DMS 273 treated with DMSO at 0.1 percent for 48 hours (cell line): Measurements from ENCODE around the gene ANKRD31.
"Not testable (repeated sequence)": the region's sequence is repeated elsewhere in the genome, so short reads cannot be mapped to it uniquely, and the experiment has no call there.

Experiments used
- DNase-seq: peaks from one replicate; lab custom pipeline; 2025; lab: John Stamatoyannopoulos, UW

Gene ANKRD31, protein sequence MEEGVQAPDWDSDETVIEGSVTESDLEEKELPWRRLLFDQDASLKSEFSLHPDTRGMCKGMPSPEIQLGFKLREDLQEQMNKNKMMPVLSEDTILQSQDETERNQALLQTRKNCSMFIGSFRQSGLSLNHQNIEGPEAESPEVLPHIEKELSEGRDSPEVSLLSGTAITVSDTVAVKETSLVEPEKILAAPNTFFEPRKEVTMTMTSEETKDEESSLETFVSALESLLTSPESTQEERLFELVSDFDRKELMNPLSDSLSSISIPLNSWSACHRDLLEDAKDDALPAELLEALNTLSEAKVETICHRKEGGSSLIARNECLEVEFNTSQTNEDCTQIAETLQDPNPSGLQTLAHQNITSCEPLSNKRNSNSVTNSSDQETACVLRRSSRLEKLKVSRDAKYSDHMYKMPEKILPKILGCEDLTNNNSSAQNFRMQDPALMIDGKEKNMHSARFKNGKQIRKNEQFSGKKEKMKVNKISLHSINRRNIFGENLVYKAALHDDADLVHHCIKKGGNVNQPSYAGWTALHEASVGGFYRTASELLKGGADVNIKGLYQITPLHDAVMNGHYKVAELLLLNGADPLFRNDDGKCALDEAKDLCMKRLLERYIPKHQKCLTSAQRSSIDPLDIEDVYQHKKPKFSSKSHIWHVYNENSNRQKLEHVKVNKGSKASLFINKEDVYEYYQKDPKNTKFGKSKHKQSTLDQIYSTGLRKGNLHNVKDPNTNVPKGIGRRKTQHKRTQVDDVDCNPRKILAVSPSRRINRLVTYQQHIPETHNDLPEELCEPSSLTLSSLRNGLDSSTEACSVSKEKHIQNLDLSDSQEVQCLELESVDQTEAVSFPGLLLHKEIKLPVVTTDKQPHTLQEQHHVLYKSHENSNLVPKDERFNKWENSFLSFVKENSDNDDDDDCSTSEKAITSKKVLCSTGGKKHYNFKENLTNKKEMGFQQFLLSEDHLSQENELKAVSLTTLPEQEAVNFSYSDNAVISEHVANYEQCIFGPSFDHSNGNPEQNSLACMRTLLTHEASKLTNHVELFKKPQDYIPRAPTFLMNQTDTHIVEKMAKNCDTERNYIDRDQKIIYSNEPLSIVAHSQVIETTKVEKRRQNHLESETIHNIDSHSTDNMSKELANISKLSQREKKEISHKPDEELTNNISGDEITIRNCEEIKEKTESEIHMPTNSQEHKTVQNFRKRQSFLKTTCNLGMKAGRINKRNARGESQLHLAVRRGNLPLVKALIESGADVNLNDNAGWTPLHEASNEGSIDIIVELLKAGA (N-terminal part only)

DNA sequence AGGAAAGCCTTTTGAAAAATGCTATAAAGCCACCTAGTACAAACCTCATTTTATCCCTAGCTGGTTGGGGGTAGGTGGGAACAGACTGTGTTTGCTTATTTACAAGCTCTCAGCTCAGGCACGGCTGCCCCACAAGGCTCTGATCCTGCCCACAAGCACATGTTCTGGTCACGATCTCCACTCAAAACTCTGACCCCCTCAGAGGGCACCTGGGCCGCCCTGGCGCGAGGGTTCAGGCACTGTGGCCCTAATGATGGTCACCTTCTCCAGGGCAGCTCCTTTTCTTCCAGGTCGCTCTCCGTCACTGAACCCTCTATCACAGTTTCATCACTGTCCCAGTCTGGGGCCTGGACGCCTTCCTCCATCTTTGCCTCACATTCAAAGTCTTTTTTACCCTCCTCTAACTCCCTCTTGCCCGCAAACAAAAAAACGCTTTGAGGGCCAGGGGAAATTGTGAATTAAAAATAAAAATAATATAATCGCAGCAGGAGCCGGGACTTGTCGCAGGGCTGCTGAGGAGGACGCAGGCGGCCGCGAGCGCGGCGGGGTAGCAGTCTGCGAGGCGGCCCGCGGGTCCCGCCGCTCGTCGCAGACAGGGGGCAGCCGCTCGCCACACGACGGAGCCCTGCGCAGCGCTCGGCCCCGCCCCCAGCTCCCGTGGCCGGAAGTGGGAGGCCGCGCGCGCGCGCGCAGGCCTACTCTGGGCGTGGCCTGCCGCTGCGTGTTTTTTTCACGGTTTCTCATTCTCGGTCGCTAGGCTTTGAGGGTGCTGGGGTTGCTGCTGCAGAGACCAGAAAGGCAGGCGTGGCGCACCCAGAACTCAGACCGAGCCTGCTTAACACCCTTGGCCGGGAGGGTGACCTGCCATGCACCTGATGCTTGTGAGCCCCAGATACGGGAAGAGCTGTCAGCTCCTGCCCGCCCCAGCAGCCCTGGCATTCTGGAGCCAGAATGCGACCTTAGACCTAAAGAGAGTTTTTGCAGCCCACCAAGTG lies at the start of gene ANKRD31:
ANKRD31 (minus strand) TSS at position 557 of the 995 bp plus-strand sequence; CDS start at position 365, 192 bp downstream.
- peak; percentile 41 for DNase-seq

DNA sequence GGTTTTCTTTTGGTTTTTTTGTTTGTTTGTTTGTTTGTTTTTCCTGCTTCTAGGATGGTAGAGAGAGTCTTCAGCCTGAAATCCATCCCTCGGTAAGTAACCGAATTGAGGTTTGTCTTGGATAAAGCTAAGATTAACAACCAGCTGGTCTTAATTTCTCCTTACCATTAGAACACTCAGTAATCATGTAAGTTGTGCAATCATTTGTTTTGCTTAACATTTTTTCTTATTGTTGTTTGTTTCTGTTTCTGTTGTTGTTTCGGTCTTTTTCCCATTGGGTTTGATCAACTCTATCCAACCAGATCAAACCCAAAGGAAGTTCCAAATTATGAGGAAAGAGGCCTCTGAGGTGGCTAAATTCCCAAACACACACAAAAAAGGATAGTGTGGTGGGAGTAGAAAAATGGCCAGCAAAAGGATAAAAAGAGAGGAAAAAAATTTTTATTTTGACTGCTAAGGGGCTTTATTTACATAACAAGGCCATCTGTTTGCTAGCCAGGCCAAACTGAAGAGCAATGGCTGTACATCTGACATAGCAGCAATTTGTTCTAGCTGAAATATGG lies 49.6 kb upstream of the ANKRD31 start:
- no peak for DNase-seq

DNA sequence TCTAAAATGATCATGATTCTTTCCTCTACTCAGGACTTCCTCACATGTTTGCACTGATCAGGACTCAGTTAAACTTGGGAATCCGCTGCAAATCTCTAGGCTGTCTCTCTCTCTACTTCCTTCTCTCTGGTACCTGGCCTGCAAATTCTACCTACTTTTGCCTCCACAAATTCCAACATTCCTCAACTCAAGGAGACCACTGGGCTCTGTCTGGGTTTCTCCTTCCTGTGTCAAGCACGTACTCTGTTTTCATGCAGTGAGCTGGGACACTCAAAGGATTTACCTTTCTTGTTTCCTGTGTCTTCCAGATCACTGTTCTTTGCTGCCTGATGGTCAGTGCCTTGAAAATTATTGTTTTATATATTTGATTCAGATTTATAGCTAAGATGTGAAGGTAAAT lies 45.9 kb upstream of the ANKRD31 start:
- DNase-seq: no peak

DNA sequence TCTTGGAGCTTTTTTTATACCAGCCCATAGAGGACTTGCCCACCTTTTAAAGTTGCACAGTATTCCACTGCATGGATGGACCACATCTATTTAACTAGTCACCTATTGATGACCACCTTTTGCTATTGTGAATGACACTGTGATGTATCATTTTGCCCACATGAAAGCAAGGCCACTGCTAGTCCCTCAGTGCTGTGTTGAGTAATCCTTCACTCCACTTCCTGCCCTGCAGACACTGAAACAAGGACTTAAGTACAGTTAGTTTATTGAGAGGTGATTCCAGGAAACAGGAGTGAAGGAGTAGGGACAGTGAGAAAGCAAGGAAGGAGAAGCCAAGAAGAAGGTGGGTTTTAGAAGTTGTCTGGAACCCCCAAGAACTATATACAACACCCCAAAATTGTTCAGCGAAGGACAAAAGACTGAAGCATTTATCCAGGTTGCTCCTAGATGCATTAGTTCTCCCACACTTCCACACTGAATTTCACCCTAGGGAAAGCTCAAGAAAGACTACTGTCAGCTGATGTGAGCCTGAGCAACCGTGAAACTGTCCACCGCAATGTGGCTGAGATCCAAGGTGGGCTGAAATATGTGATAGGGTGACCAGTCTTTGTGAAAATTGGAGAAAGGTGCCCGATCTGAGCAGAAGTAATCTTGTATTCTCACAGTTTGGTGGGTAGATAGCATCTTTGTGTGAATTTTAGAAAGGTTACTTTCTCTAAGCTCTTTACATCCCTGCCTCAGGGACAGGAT lies 45.2 kb upstream of the ANKRD31 start:
- DNase-seq: no peak

DNA sequence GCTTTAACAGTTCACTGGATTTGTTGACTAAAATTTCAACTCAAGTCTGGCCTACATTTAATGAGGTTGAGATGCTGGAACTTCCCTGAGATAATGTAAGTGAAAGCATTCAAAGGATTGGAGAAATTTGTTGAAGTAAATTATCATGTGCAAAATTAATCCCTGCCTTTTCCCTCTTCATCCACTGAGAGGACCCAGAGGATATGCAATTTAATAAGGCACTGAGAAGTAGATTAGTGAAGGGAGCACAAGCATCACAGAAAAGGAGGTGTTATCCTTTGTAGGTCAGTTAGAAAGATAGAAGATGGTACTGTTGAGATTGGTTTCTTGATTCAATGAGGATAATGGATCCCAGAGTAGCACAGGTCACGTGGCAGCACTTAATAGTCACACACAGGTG lies 42.6 kb upstream of the ANKRD31 start:
- no peak for DNase-seq

DNA sequence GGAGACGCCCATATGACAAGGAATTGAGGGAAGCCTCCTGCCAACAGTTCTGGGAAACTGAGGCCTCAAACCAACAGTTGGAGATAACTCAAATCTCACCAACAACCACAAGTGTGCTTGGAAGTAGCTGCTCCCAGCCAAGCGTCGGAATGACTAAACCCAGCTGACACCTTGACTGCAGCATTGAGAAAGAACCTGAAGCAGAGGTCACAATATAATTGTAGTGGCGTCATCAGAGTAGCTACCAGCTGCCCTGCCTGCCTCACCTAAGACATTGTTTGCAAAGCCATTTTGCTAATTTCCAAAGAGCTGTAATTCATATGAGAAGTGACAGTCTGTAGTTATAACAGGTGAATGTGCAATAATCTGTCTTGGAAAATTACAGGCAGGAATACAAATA lies 40.8 kb upstream of the ANKRD31 start:
- no peak for DNase-seq

DNA sequence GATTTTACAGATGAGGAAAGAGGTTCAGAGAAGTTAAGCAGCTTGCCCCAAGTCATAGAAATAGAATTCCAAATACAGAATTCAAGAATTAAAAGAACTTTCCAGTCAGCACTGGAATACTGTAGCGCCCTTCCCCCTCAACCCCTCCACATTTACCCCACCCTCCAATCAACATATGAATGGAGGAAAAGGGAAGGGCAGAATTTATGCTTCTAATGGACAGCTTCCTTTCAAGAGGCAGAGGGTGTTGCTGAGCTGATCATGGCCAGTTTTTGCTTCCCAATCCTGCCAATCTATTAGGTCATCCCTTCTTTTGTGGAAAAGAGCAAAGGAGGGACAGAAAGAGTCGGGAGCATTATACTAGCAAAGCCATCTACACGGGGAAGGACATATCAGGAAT lies 39.1 kb upstream of the ANKRD31 start:
- no peak for DNase-seq

DNA sequence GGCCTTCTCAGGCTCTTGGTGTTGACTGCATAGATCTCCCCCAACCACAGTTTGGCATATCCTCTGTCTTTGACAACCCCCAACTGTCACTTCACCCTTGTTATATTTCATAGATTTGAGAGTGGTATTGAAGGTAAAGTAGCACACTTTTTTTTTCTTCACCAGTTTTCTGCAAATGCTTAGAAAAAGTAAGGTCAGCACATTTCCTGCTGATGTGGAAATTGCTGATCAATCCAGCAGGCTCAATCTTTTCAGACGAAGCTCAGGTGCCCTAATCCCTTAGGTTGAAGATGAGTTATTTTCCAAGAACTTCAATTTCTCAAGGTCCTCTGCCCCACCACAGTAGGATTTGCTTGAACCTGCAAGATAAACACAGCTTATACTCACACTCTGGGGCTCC lies 38.5 kb upstream of the ANKRD31 start:
- no peak for DNase-seq

DNA sequence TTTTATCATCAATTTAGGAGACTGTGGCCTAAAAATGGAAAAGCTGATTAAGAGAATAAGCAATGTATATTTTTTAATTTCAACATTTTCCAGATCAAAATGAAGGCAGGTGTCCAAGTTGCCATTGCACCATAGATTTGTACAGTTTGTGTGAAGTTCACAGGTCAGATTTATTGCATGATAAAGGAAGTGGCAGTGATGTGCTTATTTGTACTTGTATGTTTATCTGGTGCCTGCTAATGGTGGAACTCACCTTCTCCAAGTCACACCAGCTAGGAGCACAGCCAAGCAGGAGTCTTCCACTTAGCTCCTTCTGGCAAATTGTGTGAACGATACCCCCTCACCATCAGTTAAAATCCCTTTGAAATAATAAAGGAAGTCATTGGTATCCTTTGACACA lies 37.8 kb upstream of the ANKRD31 start:
- no peak for DNase-seq

DNA sequence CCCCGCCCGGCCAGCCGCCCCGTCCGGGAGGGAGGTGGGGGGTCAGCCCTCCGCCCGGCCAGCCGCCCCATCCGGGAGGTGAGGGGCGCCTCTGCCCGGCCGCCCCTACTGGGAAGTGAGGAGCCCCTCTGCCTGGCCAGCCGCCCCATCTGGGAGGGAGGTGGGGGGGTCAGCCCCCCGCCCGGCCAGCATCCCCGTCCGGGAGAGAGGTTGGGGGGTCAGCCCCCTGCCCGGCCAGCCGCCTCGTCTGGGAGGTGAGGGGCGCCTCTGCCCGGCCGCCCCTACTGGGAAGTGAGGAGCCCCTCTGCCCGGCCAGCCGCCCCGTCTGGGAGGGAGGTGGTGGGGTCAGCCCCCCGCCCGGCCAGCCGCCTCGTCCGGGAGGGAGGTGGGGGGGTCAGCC lies 33.9 kb upstream of the ANKRD31 start:
- not testable (repeated sequence) for DNase-seq

DNA sequence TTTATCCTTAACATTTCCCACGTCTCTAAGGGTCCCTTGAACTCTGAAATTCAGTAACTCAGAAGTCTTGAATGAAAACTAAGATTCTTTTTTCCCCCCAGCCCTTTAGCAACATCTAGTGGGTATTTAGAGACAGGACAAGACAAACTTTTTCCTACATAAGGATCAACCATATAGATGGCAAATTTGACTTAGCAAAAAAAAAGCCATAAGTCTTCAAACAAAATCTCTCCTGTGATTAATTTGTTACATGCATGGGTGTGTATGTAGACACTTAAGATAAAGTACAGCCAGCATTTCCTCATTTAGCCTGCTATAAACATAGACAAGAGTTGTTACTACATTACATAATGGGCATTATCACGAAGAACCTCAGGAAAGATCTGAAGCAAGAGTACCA lies 29.1 kb upstream of the ANKRD31 start:
- DNase-seq: peak; percentile 25

DNA sequence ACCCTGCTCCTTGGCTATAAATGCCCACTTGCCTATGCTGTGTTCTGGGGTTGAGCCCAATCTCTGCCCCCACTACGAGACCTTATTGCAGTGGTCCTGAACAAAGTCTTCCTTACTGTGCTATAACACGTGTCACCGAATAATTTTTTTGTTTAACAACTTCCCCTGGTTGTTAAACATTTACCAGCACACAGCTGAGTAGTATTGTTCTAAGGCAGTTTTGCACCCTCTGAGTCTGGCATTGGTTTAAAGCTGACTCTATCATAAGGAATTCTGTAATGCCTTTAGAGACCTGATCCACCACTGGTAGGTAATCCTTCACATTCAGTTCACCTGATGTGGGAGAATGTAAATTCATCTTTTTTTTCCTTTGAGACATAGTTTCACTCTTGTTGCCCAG lies 25.6 kb upstream of the ANKRD31 start:
- no peak for DNase-seq

DNA sequence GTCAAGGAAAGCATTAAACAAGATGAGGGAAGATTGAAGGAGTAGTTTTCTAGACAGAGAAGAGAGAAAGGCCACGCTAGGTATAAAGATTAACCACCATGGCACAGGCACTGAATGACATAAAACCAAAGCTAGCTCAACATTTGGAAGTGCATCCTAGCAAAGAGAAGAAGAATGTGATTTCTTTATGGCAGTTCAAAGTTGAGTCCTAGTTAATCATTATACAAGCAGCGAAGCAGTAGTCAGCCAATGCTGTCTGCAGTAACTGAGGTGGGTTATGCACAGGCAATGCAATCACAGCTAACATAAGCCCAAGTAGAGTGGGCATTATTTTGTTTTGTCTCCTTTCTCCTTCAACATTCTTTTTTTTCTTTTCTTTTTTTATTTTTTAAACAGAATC lies 24.0 kb upstream of the ANKRD31 start:
- DNase-seq: no peak

DNA sequence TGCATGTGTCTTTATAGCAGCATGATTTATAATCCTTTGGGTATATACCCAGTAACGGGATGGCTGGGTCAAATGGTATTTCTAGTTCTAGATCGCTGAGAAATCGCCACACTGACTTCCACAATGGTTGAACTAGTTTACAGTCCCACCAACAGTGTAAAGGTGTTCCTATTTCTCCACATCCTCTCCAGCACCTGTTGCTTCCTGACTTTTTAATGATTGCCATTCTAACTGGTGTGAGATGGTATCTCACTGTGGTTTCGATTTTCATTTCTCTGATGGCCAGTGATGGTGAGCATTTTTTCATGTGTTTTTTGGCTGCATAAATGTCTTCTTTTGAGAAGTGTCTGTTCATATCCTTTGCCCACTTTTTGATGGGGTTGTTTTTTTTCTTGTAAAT lies 13.8 kb upstream of the ANKRD31 start:
- DNase-seq: not testable (repeated sequence)

DNA sequence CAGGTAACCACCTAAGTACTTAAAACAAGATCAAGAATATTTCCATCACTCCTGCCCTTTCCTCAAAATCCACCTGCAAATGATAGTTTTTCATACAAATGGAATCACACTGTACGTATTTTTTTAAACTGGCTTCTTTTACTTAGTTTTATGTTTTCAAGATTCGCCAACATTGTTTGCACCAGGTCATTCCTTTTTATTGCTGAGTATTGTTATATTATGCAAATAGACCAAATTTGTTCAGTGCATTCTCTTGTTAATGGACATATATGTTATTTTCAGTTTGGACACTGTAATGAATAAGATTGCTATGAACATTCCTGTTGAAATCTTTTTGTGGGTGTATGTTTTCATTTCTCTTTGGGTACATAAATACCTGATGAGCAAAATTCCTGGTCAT lies 8.3 kb upstream of the ANKRD31 start:
- DNase-seq: no peak

DNA sequence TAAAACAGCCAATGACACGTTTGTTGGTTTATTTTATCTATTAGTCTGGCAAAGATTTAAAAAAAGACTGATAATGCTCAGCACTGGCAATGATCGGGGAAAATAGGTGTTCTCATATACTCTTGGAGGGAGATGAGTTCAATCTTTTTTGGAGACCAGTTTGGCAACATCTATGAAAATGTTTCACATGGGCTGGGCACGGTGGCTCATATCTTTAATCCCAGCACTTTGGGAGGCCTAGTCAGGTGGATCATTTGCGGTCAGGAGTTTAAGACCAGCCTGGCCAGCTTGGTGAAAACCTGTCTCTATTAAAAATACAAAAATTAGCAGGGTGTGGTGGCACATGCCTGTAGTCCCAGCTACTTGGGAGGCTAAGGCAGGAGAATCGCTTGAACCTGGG lies 6.8 kb upstream of the ANKRD31 start:
- DNase-seq: no peak

DNA sequence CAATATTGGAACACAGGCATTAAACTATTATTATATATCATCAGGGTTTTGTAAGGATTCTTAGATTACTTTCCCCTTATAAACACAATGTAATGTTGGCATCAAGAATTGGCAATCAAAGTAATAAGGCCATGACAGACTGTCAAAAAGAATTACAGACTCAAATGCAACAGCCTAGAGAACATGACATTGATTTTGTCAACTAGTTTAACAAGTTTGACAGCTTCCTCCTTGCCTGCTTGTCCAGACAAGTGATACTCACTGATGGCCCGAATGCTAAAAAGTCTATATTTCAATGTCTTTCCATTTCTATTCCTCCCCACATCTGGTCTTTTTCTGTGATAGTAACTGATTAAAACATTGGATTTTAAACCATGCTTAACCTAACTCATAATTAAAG lies 6.4 kb upstream of the ANKRD31 start:
- DNase-seq: no peak

DNA sequence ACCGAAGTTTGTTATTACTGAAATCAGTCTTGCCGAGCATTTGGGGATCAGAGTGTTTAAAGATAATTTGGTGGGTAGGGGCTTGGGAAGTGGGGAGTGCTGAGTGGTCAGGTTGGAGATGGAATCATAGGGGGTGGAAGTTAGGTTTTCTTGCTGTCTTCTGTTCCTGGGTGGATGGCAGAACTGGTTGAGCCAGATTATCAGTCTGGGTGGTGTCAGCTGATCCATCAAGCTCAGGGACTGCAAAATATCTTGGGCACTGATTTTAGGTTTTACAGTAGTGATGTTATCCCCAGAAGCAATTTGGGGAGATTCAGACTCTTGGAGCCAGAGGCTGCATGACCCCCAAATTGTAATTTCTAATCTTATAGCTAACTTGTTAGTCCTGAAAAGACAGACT lies 5.4 kb upstream of the ANKRD31 start:
- DNase-seq: no peak

DNA sequence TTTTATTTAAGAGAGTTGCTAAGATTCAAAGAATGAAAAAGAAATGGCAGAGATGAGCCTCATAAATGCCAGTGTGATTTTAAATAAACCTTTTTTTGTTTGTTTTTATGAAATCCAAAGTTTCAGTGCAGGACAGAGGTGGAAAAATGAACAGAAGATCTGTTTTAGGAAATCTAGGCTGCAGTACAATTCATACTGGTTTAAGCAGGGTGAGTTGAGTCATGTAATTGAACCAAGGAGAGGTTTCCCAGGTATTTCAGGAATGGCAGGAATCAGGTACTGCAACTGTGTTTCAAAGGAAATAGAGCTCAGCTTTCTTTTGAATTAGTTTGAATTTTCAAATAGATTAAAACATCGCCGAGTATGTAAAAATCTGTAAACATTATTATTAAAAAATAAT lies 3.0 kb upstream of the ANKRD31 start:
- DNase-seq: no peak

DNA sequence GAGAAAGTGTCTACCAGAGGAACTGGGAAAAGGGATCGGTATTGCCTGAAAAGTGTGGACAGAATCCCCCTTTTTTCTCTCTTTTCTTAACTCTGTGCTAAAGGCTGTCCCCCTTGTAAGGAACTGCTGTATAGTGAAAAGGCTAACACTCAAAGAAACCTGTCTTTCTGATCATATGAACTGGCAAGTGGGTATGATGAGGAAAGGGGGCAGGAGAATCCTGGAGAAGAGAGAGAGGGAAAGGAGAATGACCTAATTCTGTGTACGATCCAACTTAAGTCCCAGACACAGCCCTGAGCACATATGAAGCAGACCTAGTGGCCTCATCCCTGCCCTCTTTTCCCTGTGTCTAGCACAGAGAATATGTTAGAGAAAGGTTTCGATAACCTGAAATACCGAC lies 967 bp downstream of the ANKRD31 start:
- no peak for DNase-seq
